ENCODE data around the gene DNAJB6. TPM values are rescaled to one million over a fixed set of nuclear protein-coding genes. Genes with fewer than 3 reads are reported as not detected.

Gene DNAJB6
- polyA plus RNA-seq, 3 donors: 66.6 to 117 (median 116) TPM

DNA sequence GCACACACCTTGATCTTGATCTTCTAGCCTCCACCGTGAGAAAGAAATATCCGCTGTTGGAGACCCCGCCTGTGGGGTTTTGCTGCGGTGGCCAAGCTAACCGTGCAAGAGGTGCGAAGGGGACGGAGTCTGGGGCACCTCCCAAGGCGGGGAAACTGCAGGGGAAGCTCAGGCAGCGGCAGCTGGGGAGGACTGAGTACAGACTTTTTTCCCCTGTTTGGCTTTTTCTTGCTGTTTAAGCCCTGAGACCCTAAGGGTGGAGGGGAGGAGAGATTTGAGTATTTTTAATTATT, 108.0 kb downstream of the DNAJB6 start:
- Histone ChIP-seq H2AFZ (ENCODE audit: insufficient read depth, low read depth, low read length, poor library complexity, severe bottlenecking) (no peak overlapping the region), H3K79me2 (ENCODE audit: insufficient read depth, low read length) (no peaks in the 10 kb centered on the region), H3K36me3 (replicated peaks in 1 of 2; ENCODE audit: control insufficient read depth in 1 of 2, insufficient read depth in 2 of 2, low read length in 2 of 2) (no peaks in the 10 kb centered on the region), H3K27ac (ENCODE audit: low read depth in 1 of 2, low read length in 2 of 2) (no peak overlapping the region), H3K4me1 (ENCODE audit: control insufficient read depth in 1 of 2, insufficient read depth in 2 of 2, low read length in 2 of 2) (no peaks in the 10 kb centered on the region), H3K9ac (ENCODE audit: insufficient read depth, low read length, poor library complexity, severe bottlenecking) (no peak overlapping the region), H3K4me2 (replicated peaks; ENCODE audit: extremely low read depth, low read length, poor library complexity, severe bottlenecking) (no peak overlapping the region), H4K20me1 (ENCODE audit: insufficient read depth, low read length) (no peaks in the 10 kb centered on the region), H3K4me3 (replicated peaks in 1 of 3; ENCODE audit: low read depth in 2 of 3, low read length in 3 of 3) (no peak overlapping the region), H3K27me3 (ENCODE audit: control insufficient read depth in 2 of 2, insufficient read depth in 2 of 2, low read length in 2 of 2) (no peaks in the 10 kb centered on the region), H3K9me3 (replicated peaks in 1 of 2; ENCODE audit: control insufficient read depth in 1 of 2, insufficient read depth in 1 of 2, low read length in 2 of 2) (peaks cover 0 to 11% of the 10 kb centered on the region in 2 donors)
- WGBS (ENCODE audit: insufficient coverage): 85% methylated on average over 9 of the region's 9 CpGs
- no peak overlapping the region for H3K4me3 Mint-ChIP-seq
- intact Hi-C loops (cut with micrococcal nuclease): no loop called here
- peaks cover 2 to 20% (median 3%) of the 10 kb centered on the region in 7 donors for H3K9me3 Mint-ChIP-seq
- H3K36me3 Mint-ChIP-seq: no peaks in the 10 kb centered on the region
- peaks cover 1 to 3% (median 2%) of the 10 kb centered on the region in 3 donors for H3K27me3 Mint-ChIP-seq (ENCODE audit: low read depth in 3 of 3)
- H3K27ac Mint-ChIP-seq: no peak overlapping the region
- DNase-seq: no peak
- TF ChIP-seq, protein P1, sequence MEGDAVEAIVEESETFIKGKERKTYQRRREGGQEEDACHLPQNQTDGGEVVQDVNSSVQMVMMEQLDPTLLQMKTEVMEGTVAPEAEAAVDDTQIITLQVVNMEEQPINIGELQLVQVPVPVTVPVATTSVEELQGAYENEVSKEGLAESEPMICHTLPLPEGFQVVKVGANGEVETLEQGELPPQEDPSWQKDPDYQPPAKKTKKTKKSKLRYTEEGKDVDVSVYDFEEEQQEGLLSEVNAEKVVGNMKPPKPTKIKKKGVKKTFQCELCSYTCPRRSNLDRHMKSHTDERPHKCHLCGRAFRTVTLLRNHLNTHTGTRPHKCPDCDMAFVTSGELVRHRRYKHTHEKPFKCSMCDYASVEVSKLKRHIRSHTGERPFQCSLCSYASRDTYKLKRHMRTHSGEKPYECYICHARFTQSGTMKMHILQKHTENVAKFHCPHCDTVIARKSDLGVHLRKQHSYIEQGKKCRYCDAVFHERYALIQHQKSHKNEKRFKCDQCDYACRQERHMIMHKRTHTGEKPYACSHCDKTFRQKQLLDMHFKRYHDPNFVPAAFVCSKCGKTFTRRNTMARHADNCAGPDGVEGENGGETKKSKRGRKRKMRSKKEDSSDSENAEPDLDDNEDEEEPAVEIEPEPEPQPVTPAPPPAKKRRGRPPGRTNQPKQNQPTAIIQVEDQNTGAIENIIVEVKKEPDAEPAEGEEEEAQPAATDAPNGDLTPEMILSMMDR (IDR thresholded peaks at IDR 0.05): no peak
- no peaks in the 10 kb centered on the region for H3K4me1 Mint-ChIP-seq

DNA sequence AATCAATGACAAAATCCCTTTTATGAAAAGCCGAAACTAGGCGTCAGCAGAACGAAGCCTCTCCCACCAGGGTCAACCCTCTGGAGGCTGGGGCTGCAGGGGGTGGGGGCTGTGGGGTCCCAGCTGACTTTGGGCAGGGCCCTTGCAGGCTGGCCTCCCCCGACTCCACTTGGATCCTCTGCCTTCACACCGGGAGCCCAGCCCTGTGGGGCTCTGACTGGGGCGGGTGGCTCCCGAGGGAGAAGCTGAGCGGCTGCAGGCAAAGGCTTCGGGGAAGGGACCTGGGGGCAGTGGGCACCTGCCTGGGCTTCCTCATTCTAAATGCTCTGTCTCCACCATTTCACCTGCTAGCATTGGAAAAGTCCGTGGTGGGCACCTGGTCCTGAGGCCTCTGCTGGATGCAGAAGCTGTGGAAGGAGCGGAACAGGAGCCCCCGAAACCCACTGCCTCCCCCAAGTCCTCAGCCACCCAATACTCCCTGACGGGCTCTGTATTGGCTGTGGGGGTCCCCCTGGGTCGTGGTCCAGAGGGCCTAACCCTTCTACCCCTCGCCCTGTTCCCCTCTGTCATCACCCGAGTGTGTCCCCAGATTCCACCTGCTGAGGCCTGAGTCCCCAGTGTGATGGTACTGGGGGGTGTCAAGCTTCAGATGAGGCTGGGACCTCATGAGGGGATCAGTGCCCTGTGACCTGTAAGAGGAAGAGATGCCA, 108.6 kb downstream of the DNAJB6 start:
- Histone ChIP-seq H4K20me1 (ENCODE audit: insufficient read depth, low read length) (no peaks in the 10 kb centered on the region), H3K27me3 (ENCODE audit: control insufficient read depth in 2 of 2, insufficient read depth in 2 of 2, low read length in 2 of 2) (no peaks in the 10 kb centered on the region), H3K27ac (ENCODE audit: low read depth in 1 of 2, low read length in 2 of 2) (no peak overlapping the region), H3K4me2 (replicated peaks; ENCODE audit: extremely low read depth, low read length, poor library complexity, severe bottlenecking) (no peak overlapping the region), H3K9ac (ENCODE audit: insufficient read depth, low read length, poor library complexity, severe bottlenecking) (no peak overlapping the region), H2AFZ (ENCODE audit: insufficient read depth, low read depth, low read length, poor library complexity, severe bottlenecking) (no peak overlapping the region), H3K36me3 (replicated peaks in 1 of 2; ENCODE audit: control insufficient read depth in 1 of 2, insufficient read depth in 2 of 2, low read length in 2 of 2) (no peaks in the 10 kb centered on the region), H3K4me3 (replicated peaks in 1 of 3; ENCODE audit: low read depth in 2 of 3, low read length in 3 of 3) (no peak overlapping the region), H3K4me1 (ENCODE audit: control insufficient read depth in 1 of 2, insufficient read depth in 2 of 2, low read length in 2 of 2) (no peaks in the 10 kb centered on the region), H3K79me2 (ENCODE audit: insufficient read depth, low read length) (no peaks in the 10 kb centered on the region), H3K9me3 (replicated peaks in 1 of 2; ENCODE audit: control insufficient read depth in 1 of 2, insufficient read depth in 1 of 2, low read length in 2 of 2) (peaks cover 0 to 11% of the 10 kb centered on the region in 2 donors)
- H3K27me3 Mint-ChIP-seq (ENCODE audit: low read depth in 3 of 3): peaks cover 0 to 2% (median 2%) of the 10 kb centered on the region in 3 donors
- peaks cover 2 to 17% (median 3%) of the 10 kb centered on the region in 7 donors for H3K9me3 Mint-ChIP-seq
- H3K36me3 Mint-ChIP-seq: no peaks in the 10 kb centered on the region
- intact Hi-C loops (cut with micrococcal nuclease): no loop called here
- TF ChIP-seq, protein P1 (IDR thresholded peaks at IDR 0.05): no peak
- 86% methylated on average over 10 of the region's 16 CpGs for WGBS (ENCODE audit: insufficient coverage)
- DNase-seq: no peak
- H3K27ac Mint-ChIP-seq: no peak overlapping the region
- no peaks in the 10 kb centered on the region for H3K4me1 Mint-ChIP-seq
- H3K4me3 Mint-ChIP-seq: no peak overlapping the region
